C4-2B (cell line): Measurements from ENCODE around the gene IL36A.

ENCODE experiments used
- ZFX ChIP-seq: fragments of 450-650 bp; IDR thresholded peaks from 2 replicates; pipeline ENCODE4 v1.6.1; 2017
- TF ChIP-seq, protein P1 (sequence below): fragments of 450-650 bp; conservative IDR thresholded peaks from 2 replicates; pipeline ENCODE4 v1.5.1; 2017; ENCODE audit warnings: mild to moderate bottlenecking

DNA sequence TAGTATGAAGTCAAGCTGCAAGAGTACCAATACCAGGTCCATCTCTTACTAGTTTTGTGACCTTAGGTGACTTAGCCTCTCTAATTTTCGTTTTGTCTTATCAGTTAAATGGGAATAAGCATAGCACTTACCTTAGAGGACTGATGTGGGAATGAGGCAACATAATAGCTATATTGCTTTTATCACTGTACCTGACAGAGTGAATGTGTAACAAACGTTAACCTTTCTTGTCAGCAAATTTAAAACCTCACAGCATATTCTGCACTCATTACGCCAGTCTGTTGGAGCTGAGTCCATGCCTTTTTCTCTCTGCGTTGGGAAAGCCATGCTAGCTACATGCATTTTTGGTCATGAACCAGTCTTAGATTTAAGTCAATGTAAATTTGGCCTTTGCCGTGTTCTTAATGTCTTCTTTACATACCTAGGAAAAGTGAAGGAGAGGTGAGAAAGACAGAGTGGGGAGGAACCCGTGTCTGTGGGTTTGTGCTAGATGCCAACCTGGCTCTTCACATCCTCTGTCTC, 47.2 kb downstream of the IL36A start, which contains the start of gene IL36B:
- TF ChIP-seq, protein P1, sequence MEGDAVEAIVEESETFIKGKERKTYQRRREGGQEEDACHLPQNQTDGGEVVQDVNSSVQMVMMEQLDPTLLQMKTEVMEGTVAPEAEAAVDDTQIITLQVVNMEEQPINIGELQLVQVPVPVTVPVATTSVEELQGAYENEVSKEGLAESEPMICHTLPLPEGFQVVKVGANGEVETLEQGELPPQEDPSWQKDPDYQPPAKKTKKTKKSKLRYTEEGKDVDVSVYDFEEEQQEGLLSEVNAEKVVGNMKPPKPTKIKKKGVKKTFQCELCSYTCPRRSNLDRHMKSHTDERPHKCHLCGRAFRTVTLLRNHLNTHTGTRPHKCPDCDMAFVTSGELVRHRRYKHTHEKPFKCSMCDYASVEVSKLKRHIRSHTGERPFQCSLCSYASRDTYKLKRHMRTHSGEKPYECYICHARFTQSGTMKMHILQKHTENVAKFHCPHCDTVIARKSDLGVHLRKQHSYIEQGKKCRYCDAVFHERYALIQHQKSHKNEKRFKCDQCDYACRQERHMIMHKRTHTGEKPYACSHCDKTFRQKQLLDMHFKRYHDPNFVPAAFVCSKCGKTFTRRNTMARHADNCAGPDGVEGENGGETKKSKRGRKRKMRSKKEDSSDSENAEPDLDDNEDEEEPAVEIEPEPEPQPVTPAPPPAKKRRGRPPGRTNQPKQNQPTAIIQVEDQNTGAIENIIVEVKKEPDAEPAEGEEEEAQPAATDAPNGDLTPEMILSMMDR: no peak
- no peak for TF ChIP-seq ZFX
